NCI-H524 treated with DMSO at 0.1 percent for 48 hours (cell line): Measurements from ENCODE around the gene LARGE1.
"Not testable (repeated sequence)": the region's sequence is repeated elsewhere in the genome, so short reads cannot be mapped to it uniquely, and the experiment has no call there.

Experiments
- DNase-seq: peaks from one replicate; lab custom pipeline; 2025; lab: John Stamatoyannopoulos, UW

The LARGE1 gene

DNA sequence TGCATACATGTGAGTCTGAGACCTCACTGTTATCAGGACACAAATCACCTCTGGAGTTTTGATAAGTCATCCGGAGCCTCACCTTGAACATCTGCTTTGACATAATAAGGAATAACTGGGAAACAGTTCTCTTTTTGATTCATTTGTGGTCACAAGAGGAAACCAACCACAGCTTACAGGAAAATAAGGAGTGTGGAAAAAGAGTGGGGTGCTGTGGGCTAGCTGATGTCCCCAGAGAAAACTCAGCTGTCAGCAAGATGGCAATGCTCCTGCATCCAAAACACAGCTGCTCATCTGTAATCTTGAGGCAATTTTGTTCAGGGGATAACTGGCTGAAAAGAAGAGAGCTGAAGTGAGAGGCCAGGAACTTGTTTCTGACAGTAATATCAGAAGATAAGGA lies 445.7 kb downstream of the LARGE1 start:
- no peak for DNase-seq

GRCh38 chr22:33472462-33473344 lies 447.6 kb downstream of the LARGE1 start:
- no peak for DNase-seq

DNA sequence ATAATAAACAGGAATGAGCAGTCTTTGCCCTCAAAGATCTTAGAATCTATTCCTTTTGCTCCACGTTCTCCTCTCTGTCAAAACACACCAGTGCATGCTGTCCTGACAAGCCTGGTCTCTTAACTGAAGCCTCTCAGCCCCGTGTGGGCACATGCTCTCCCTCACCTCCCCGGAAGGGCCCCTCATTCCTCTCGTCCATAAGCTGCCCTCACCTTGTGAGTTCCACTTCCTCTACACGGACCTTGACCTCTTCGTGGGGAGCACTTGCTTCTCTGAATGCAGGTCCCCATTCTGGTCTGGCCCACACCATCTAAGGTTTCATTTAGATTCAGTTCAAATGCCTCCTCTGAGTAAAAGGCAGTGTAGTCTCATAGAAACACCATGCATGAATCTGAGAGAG lies 449.8 kb downstream of the LARGE1 start:
- no peak for DNase-seq

GRCh38 chr22:33467620-33468095 lies 452.6 kb downstream of the LARGE1 start:
- no peak for DNase-seq

- DNase-seq, result no peak
Observed at GRCh38 chr22:33467080-33467479, 453.2 kb downstream of the LARGE1 start.

DNA sequence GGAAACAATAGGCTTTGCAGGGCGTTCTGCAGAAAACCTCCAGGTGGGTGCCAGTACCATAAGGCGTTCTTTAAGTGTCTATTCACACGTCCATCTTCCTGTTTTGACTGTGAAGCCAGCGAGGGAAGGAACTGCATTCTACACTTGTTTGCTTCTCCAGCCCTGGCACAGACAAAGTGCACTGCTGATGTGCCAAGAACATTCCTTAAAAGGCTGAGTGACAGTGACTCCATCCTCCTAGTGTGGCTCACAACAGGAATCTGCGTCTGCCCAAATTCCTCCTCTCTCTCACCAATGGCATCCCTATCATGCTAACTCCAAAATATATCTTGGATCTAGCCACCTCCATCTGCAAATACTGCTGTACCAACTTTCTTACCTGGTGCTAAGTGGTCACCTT lies 454.7 kb downstream of the LARGE1 start:
- no peak for DNase-seq

DNA sequence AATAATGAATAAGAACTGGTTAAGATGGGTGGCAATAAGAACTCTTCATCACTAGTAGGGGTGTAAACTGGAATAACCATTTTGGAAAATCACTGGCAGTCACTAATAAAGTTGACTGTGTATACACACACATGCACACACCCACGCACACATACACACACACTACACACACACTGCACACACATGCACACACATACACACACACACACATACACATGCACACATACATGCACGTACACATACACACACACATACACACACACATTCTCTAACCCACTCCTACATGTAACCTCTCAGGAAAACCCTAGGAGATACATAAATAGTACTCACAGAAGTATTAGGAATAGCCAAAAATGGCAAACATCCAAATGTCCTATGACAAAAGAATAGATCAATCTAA lies 455.6 kb downstream of the LARGE1 start:
- no peak for DNase-seq

GRCh38 chr22:33461698-33462434 lies 458.4 kb downstream of the LARGE1 start:
- no peak for DNase-seq

DNA sequence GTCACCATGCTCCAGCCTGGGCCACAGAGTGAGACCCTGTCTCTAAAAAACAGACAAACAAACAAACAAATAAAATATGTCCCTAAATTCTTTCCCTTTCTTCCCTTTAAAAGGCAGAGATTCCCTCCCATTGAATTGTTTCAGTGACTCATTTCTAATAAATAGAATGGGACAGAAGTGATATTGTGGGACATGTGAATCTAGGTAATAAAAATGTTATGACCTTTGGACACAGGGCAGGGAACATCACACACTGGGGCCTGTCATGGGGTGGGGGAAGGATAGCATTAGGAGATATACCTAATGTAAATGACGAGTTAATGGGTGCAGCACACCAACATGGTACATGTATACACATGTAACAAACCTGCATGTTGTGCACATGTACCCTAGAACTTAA lies 459.0 kb downstream of the LARGE1 start:
- not testable (repeated sequence) for DNase-seq

- no peak for DNase-seq
Observed at GRCh38 chr22:33459137-33459536, 461.1 kb downstream of the LARGE1 start.

GRCh38 chr22:33456511-33456910 lies 463.8 kb downstream of the LARGE1 start:
- no peak for DNase-seq

GRCh38 chr22:33455036-33455435 lies 465.2 kb downstream of the LARGE1 start:
- no peak for DNase-seq

DNA sequence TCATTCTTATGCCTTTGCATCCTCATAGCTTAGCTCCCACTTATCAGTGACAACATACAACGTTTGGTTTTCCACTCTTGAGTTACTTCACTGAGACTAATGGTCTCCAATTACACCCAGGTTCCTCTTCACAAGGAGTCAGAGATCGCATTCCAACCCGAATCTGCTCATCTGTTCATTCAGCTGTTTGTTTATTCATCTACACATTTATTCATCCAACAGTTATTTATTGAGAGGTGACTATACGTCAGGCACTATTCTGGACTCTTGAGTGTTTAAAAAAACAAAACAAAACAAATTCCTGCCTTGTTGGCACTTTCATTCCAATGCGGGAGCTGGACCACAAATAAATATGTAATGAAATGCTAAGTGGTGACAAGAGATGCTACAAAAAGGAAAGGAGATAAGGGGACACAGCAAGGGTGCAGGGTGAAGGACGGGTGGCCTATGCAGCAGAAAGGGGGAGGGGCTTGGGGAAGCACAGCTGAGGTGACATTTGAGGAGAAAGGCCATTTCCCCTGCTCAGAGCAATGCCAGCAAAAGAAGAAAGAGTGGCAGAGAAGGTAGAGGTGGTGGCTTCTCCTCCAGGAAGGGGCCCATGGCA lies 468.3 kb downstream of the LARGE1 start:
- peak; percentile 49 for DNase-seq

DNA sequence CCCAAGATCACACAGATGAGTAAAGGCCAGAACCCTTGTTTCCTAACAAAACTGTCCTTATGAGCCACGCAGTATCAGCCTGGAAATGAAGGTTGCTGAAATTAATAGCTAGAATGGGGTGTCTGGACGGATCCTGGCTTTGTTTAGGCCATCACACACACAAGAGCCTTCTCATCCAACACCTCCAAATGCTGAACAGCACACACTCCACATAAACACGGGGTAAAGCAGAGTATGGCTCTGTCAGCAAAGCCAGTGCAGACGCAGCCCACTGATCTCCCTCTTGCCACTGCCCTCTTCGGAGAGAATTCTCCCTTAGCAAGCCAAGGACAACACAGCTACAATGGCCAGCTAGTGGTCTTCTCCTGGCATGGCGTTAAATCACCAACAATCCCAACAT lies 469.5 kb downstream of the LARGE1 start:
- DNase-seq, result no peak

GRCh38 chr22:33447733-33448132 lies 472.5 kb downstream of the LARGE1 start:
- DNase-seq, result no peak

DNA sequence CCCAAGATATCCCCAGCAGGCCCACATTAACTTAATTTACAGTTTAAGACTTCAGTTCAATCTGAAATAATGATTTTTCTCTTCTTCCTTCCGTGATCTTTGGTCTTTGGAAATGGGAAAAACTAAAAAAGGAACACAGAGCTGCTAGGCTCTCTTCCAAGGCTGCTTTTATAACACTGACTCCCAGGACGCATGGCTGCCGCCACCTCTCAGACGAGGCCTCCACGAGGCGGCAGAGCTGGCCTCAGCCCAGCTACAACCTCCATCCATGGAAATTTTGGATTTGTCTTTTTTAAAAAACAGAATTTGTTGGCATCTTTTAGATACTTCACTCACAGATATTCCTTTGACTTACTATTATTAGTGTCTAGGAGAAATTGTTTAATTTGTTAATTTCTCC lies 476.6 kb downstream of the LARGE1 start:
- no peak for DNase-seq

DNA sequence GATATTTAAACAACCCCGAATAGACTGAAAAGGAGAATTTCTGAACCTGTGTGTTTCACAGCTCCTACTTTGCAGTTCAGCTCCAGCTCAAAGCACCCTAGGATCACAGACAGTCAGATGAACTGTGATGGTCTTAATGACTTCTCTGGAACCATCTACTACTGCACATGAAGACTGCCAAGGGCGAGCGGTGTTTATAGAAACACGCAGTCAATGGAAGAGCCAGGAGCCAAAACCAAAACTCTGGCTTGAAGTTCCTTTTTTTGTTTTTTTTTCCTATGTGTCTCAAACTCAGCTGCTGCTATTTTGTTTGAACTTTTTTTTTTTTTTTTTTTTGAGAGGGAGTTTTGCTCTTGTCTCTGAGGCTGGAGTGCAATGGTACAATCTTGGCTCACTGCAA lies 479.5 kb downstream of the LARGE1 start:
- no peak for DNase-seq

DNA sequence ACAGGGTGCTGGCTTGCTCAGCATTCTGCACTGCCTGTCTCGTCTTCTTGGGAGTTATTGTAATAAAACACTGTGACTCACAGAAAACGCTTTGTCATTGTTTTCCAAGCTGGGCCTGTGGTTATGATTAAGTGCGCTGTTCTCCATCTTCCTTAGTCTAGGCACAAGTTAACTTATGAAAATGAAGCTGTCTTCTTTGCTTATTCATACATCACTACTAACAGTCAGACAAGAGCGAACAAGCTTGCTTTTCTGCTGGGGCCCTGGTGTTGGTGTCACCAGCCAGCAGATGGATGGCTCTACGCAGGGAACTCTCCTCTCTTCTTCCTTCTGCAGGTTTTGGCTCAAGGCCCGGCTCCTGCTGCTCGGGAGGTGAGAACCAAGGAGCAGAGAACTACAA lies 482.0 kb downstream of the LARGE1 start:
- no peak for DNase-seq

DNA sequence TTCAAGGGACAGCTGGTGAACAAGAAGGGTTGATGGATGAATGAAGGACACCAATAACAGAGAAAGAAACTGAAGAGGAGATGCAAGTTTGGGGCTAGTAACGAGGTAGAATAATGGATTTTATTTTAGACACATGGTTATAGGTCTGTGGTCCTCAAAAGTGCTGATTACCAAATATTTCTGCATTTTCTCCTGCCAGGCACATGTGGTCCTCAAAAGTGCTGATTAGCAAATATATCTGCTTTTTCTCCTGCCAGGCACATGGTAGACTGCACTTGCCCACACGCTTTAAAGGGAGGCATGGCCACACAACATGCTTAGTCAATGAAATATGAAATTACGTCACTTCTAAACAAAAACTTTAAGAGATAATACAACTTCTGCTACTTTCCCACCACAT lies 489.0 kb downstream of the LARGE1 start:
- no peak for DNase-seq

- DNase-seq, result no peak
Observed at GRCh38 chr22:33429281-33429680, 491.0 kb downstream of the LARGE1 start.

DNA sequence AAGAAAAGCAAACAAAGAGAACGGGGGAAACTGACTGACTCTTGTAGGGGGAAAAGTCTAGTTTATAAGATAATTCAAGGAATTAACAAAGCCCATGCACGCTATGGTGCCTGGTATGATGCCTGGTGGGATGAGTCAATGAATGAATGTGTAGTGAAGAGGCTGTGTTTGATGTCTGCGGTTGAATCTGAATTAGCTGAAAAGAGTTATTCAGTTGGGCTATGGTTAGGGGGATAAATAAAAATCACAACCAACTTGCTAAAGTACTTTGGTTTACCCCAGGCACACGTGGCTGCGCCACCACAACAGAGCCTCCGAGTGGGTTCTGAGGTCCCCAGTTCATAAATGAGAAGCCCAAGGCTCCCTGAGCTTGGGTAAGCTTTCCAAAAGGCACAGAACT lies 492.8 kb downstream of the LARGE1 start:
- DNase-seq, result no peak

DNA sequence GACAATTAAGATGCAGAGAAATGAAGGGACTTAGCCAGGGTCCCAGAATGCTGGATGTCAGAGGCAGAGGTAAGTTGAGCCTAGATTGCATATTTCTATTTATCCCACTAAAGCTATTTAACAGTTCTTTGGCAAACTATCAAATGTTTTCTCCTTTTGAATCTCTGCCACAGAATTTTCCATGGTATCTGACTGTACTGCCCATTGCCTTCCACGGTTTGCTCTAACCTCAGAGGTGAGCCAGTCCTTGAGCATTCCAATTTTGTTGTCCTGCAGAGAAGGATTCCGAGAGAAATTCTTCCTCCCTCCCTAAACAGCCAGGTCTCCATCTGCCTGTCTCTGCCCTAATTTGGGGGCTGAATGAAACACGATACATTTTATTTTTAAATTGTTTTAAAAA lies 493.8 kb downstream of the LARGE1 start:
- no peak for DNase-seq

- DNase-seq, result no peak
Observed at GRCh38 chr22:33421859-33422258, 498.4 kb downstream of the LARGE1 start.
